Stimulated activated naive B cell treated with anti-CD40 and anti-IgM and Interleukin-4, amounts not matched to agents 10 μg/mL and 1 μg/mL and 100 μg/mL, for 72 hours (primary cell): ENCODE results near the gene KLK4.

Experiments used
- ATAC-seq, 2 donors: fragments of 150-1000 bp; cut with Tn5 transposase; replicated peaks; 2 replicates each; pipeline ENCODE4 v1.10.0; 2021; ENCODE audit warnings: moderate library complexity in 1 of 2
- DNase-seq: peaks from one replicate; pipeline ENCODE4 v3.0.0; 2021
- H3K27ac Mint-ChIP-seq: one replicate; pipeline ENCODE4 v1.8.0; 2022; ENCODE audit warnings: mild to moderate bottlenecking, mixed read lengths
- H3K27me3 Mint-ChIP-seq, 2 donors: one replicate each; pipeline ENCODE4 v1.8.0; 2022; ENCODE audit warnings: mixed read lengths in 2 of 2
- H3K36me3 Mint-ChIP-seq, 2 donors: one replicate each; pipeline ENCODE4 v1.8.0; 2022; ENCODE audit warnings: mixed read lengths in 2 of 2, mild to moderate bottlenecking in 1 of 2
- H3K4me1 Mint-ChIP-seq, 2 donors: one replicate each; pipeline ENCODE4 v1.8.0; 2022; ENCODE audit warnings: mixed read lengths in 2 of 2, mild to moderate bottlenecking in 1 of 2
- H3K4me3 Mint-ChIP-seq, 2 donors: one replicate each; pipeline ENCODE4 v1.8.0; 2022; ENCODE audit warnings: mild to moderate bottlenecking in 2 of 2, mixed read lengths in 2 of 2, moderate library complexity in 1 of 2
- H3K9me3 Mint-ChIP-seq, 2 donors: one replicate each; pipeline ENCODE4 v1.8.0; 2022; ENCODE audit warnings: mixed read lengths in 2 of 2, mild to moderate bottlenecking in 1 of 2

The KLK4 gene

GRCh38 chr19:50880241-50880640, 31.0 kb downstream of the KLK4 start:
- peaks cover 0 to 5% of the 10 kb centered on the region in 2 donors for H3K4me1 Mint-ChIP-seq

GRCh38 chr19:50878851-50879250, 32.3 kb downstream of the KLK4 start:
- peaks cover 0 to 5% of the 10 kb centered on the region in 2 donors for H3K4me1 Mint-ChIP-seq
- DNase-seq, result no peak
- ATAC-seq, result no peak

More at GRCh38 chr19:50880241-50880640, 31.0 kb downstream of the KLK4 start:
- Mint-ChIP-seq H3K36me3 (no peaks in the 10 kb centered on the region), H3K27me3 (peaks cover 33 to 42% of the 10 kb centered on the region in 2 donors), H3K9me3 (no peaks in the 10 kb centered on the region), H3K4me3 (no peak overlapping the region), H3K27ac (no peak overlapping the region)
- ATAC-seq (no peak), DNase-seq (no peak)

GRCh38 chr19:50877338-50877737, 33.9 kb downstream of the KLK4 start:
- ATAC-seq (no peak), DNase-seq (no peak)
- Mint-ChIP-seq H3K4me3 (no peak overlapping the region), H3K27me3 (peaks cover 28 to 41% of the 10 kb centered on the region in 2 donors), H3K27ac (no peak overlapping the region), H3K4me1 (peaks cover 0 to 5% of the 10 kb centered on the region in 2 donors), H3K36me3 (no peaks in the 10 kb centered on the region), H3K9me3 (no peaks in the 10 kb centered on the region)

More at GRCh38 chr19:50878851-50879250, 32.3 kb downstream of the KLK4 start:
- peaks cover 28 to 38% of the 10 kb centered on the region in 2 donors for H3K27me3 Mint-ChIP-seq
- H3K9me3 Mint-ChIP-seq, result no peaks in the 10 kb centered on the region
- no peak overlapping the region for H3K27ac Mint-ChIP-seq
- H3K36me3 Mint-ChIP-seq, result no peaks in the 10 kb centered on the region
- H3K4me3 Mint-ChIP-seq, result no peak overlapping the region

- Mint-ChIP-seq H3K27me3 (peaks cover 27 to 36% of the 10 kb centered on the region in 2 donors), H3K27ac (no peak overlapping the region), H3K9me3 (no peaks in the 10 kb centered on the region), H3K4me3 (no peak overlapping the region), H3K36me3 (no peaks in the 10 kb centered on the region), H3K4me1 (no peaks in the 10 kb centered on the region)
- DNase-seq (no peak), ATAC-seq (no peak)
Measured at GRCh38 chr19:50876456-50876855, 34.7 kb downstream of the KLK4 start.

- peak in 1 of 2 donors; percentile 41 for ATAC-seq
- no peak overlapping the region for H3K27ac Mint-ChIP-seq
- no peak overlapping the region for H3K4me3 Mint-ChIP-seq
- no peaks in the 10 kb centered on the region for H3K4me1 Mint-ChIP-seq
- peaks cover 0 to 2% of the 10 kb centered on the region in 2 donors for H3K9me3 Mint-ChIP-seq
- DNase-seq, result no peak
- H3K27me3 Mint-ChIP-seq, result peaks cover 32 to 36% of the 10 kb centered on the region in 2 donors
- H3K36me3 Mint-ChIP-seq, result no peaks in the 10 kb centered on the region
Measured at GRCh38 chr19:50875795-50876422, 35.3 kb downstream of the KLK4 start.

- DNase-seq (no peak), ATAC-seq (no peak)
- no peaks in the 10 kb centered on the region for H3K36me3 Mint-ChIP-seq
- H3K9me3 Mint-ChIP-seq, result peaks cover 0 to 2% of the 10 kb centered on the region in 2 donors
- H3K27me3 Mint-ChIP-seq, result peaks cover 26% of the 10 kb centered on the region in 2 donors
- H3K27ac Mint-ChIP-seq, result no peak overlapping the region
- no peak overlapping the region for H3K4me3 Mint-ChIP-seq
- H3K4me1 Mint-ChIP-seq, result no peaks in the 10 kb centered on the region
Measured at GRCh38 chr19:50874211-50874610, 37.0 kb downstream of the KLK4 start.

- H3K27ac Mint-ChIP-seq, result no peak within 1 kb of the TSS
- no peak within 1 kb of the TSS for H3K4me3 Mint-ChIP-seq
- H3K4me1 Mint-ChIP-seq, result no peaks in the 10 kb centered on the region
- no peak for ATAC-seq
- DNase-seq, result no peak
- H3K9me3 Mint-ChIP-seq, result peaks cover 0 to 2% of the 10 kb centered on the region in 2 donors
- H3K36me3 Mint-ChIP-seq, result no peaks in the 10 kb centered on the region
- peaks cover 17 to 21% of the 10 kb centered on the region in 2 donors for H3K27me3 Mint-ChIP-seq
Measured at GRCh38 chr19:50873056-50873455, 38.1 kb downstream of the KLK4 start, which contains the start of gene KLK2. KLK2 (plus strand) TSS chr19:50873439; CDS start chr19:50873474, 35 bp downstream.

- Mint-ChIP-seq H3K4me1 (no peaks in the 10 kb centered on the region), H3K4me3 (no peak overlapping the region), H3K27me3 (peaks cover 22 to 35% of the 10 kb centered on the region in 2 donors), H3K27ac (no peak overlapping the region), H3K36me3 (no peaks in the 10 kb centered on the region), H3K9me3 (peaks cover 0 to 2% of the 10 kb centered on the region in 2 donors)
- ATAC-seq, result peak in 1 of 2 donors; percentile 65
- DNase-seq, result no peak
Measured at GRCh38 chr19:50870417-50871089, 40.6 kb downstream of the KLK4 start.

GRCh38 chr19:50869479-50869878, 41.7 kb downstream of the KLK4 start:
- ATAC-seq, result no peak
- no peak for DNase-seq
- peaks cover 0 to 2% of the 10 kb centered on the region in 2 donors for H3K9me3 Mint-ChIP-seq
- no peaks in the 10 kb centered on the region for H3K36me3 Mint-ChIP-seq
- no peak overlapping the region for H3K27ac Mint-ChIP-seq
- no peak overlapping the region for H3K4me3 Mint-ChIP-seq
- H3K4me1 Mint-ChIP-seq, result no peaks in the 10 kb centered on the region
- H3K27me3 Mint-ChIP-seq, result peaks cover 22 to 44% of the 10 kb centered on the region in 2 donors

- DNase-seq (no peak), ATAC-seq (no peak)
- Mint-ChIP-seq H3K9me3 (peaks cover 11 to 16% of the 10 kb centered on the region in 2 donors), H3K27me3 (peaks cover 37 to 62% of the 10 kb centered on the region in 2 donors), H3K4me3 (no peak overlapping the region), H3K27ac (no peak overlapping the region), H3K4me1 (peaks cover 3 to 9% of the 10 kb centered on the region in 2 donors), H3K36me3 (peaks cover 2 to 4% of the 10 kb centered on the region in 2 donors)
Measured at GRCh38 chr19:50861496-50862286, 49.5 kb downstream of the KLK4 start.

- Mint-ChIP-seq H3K27ac (no peak overlapping the region), H3K4me3 (no peak overlapping the region), H3K27me3 (peaks cover 43 to 62% of the 10 kb centered on the region in 2 donors), H3K9me3 (peaks cover 11 to 16% of the 10 kb centered on the region in 2 donors), H3K36me3 (peaks cover 2 to 4% of the 10 kb centered on the region in 2 donors), H3K4me1 (peaks cover 3 to 9% of the 10 kb centered on the region in 2 donors)
- DNase-seq, result no peak
- ATAC-seq, result no peak
Measured at GRCh38 chr19:50861010-50861409, 50.2 kb downstream of the KLK4 start.

GRCh38 chr19:50859849-50860248, 51.3 kb downstream of the KLK4 start:
- peaks cover 3 to 9% of the 10 kb centered on the region in 2 donors for H3K4me1 Mint-ChIP-seq
- DNase-seq (no peak), ATAC-seq (no peak)
- H3K9me3 Mint-ChIP-seq, result peaks cover 11 to 16% of the 10 kb centered on the region in 2 donors
- no peak overlapping the region for H3K27ac Mint-ChIP-seq
- peaks cover 2 to 4% of the 10 kb centered on the region in 2 donors for H3K36me3 Mint-ChIP-seq
- H3K27me3 Mint-ChIP-seq, result peaks cover 54 to 66% of the 10 kb centered on the region in 2 donors
- H3K4me3 Mint-ChIP-seq, result no peak overlapping the region

- Mint-ChIP-seq H3K27ac (no peak overlapping the region), H3K4me1 (peaks cover 3 to 9% of the 10 kb centered on the region in 2 donors), H3K27me3 (peaks cover 59 to 73% of the 10 kb centered on the region in 2 donors), H3K9me3 (peaks cover 11 to 16% of the 10 kb centered on the region in 2 donors), H3K4me3 (no peak overlapping the region), H3K36me3 (peaks cover 2 to 4% of the 10 kb centered on the region in 2 donors)
- DNase-seq, result no peak
- ATAC-seq, result no peak
Measured at GRCh38 chr19:50858886-50859285, 52.3 kb downstream of the KLK4 start.

- Mint-ChIP-seq H3K4me1 (peaks cover 3 to 9% of the 10 kb centered on the region in 2 donors), H3K27ac (no peak overlapping the region), H3K4me3 (no peak overlapping the region), H3K9me3 (peaks cover 12 to 16% of the 10 kb centered on the region in 2 donors), H3K27me3 (peaks cover 63 to 72% of the 10 kb centered on the region in 2 donors), H3K36me3 (peaks cover 2 to 4% of the 10 kb centered on the region in 2 donors)
- DNase-seq, result no peak
- no peak for ATAC-seq
Measured at GRCh38 chr19:50857366-50857765, 53.8 kb downstream of the KLK4 start.
